GM13977 (cell line): Measurements from ENCODE around the gene HDGFL2.

Experiments
- DNase-seq: peaks from one replicate; pipeline ENCODE4 v3.0.0; 2012; ENCODE audit warnings: low spot score
- CTCF ChIP-seq: IDR thresholded peaks from 2 replicates; pipeline ENCODE4 v1.5.1; 2012; ENCODE audit warnings: mild to moderate bottlenecking, control low read depth; ENCODE audit not compliant: insufficient read depth; ENCODE audit errors: extremely low read depth, missing control alignments
- in situ Hi-C: fragments of 300-500 bp; cut with MboI; formaldehyde crosslinking; loops from one replicate; pipeline ENCODE4 v1.12.0; 2022; ENCODE audit warnings: low sequenced_read_pairs, low pct_unique_long_range_greater_than_20kb, mixed read lengths, inconsistent platforms; ENCODE audit not compliant: unreplicated experiment

HDGFL2 gene

GRCh38 chr19:4464815-4465581 lies 7.1 kb upstream of the HDGFL2 start:
- TF ChIP-seq CTCF, result no peak
- in situ Hi-C loops, result no loop called here
- DNase-seq, result no peak

GRCh38 chr19:4467835-4468234 lies 4.3 kb upstream of the HDGFL2 start:
- no peak for TF ChIP-seq CTCF
- in situ Hi-C loops, result no loop called here
- DNase-seq, result no peak

- in situ Hi-C loops, result no loop called here
- no peak for TF ChIP-seq CTCF
- DNase-seq, result peak; percentile 99
These were observed 509 bp upstream of the HDGFL2 start for GRCh38 chr19:4471403-4472173.

GRCh38 chr19:4473011-4473762 lies 1.1 kb downstream of the HDGFL2 start:
- no peak for DNase-seq
- in situ Hi-C loops, result no loop called here
- no peak for TF ChIP-seq CTCF

- no peak for TF ChIP-seq CTCF
- in situ Hi-C loops, result no loop called here
- no peak for DNase-seq
These were observed 1.8 kb downstream of the HDGFL2 start for GRCh38 chr19:4473763-4474513.

- in situ Hi-C loops, result no loop called here
These were observed 2.5 kb downstream of the HDGFL2 start for GRCh38 chr19:4474514-4475022.

More at GRCh38 chr19:4474514-4475022, 2.5 kb downstream of the HDGFL2 start:
- TF ChIP-seq CTCF, result no peak
- DNase-seq, result peak; percentile 87
